Measurements from ENCODE around the gene CLASP2.

DNA sequence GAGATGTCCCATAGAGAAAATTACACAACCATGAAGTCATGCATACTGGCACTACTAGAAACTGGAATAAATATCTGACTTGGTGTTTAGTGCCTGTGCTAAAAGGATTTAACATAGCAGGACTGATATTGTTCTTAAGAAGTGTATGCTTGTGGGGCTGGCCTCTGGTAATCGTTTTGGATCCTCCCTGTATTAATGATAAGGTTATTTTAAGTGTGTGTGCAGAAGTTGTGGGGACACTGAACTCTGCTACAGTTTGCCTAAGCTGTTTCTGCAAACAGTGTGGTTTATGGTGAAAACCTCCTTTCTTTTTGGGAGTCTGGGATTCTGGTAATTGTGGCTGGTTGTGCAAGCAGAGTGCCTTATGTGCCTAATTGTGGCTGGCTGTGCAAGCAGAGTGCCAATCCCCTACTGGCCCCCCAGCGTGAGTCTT is 120.8 kb downstream of the CLASP2 start:
- TF ChIP-seq, protein P1, sequence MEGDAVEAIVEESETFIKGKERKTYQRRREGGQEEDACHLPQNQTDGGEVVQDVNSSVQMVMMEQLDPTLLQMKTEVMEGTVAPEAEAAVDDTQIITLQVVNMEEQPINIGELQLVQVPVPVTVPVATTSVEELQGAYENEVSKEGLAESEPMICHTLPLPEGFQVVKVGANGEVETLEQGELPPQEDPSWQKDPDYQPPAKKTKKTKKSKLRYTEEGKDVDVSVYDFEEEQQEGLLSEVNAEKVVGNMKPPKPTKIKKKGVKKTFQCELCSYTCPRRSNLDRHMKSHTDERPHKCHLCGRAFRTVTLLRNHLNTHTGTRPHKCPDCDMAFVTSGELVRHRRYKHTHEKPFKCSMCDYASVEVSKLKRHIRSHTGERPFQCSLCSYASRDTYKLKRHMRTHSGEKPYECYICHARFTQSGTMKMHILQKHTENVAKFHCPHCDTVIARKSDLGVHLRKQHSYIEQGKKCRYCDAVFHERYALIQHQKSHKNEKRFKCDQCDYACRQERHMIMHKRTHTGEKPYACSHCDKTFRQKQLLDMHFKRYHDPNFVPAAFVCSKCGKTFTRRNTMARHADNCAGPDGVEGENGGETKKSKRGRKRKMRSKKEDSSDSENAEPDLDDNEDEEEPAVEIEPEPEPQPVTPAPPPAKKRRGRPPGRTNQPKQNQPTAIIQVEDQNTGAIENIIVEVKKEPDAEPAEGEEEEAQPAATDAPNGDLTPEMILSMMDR (IDR thresholded peaks at IDR 0.05; ENCODE audit: low read depth, low read length) = no peak
- TF ChIP-seq EZH2phosphoT487 (IDR thresholded peaks at IDR 0.05; ENCODE audit: low read depth) = no peak
